MCF 10A (cell line): ENCODE data around the gene ROR1. TPM values are rescaled to one million over a fixed set of nuclear protein-coding genes. Genes with fewer than 3 reads are reported as not detected.

Experiments
- BruUV-seq: library from RNA; stranded (reverse); fragments of 400-500 nt; replicated peaks from 2 replicates; lab custom pipeline; 2021; lab: Mats Ljungman, UMichigan
- CTCF ChIA-PET: fragments of 300-600 bp; sonication (Branson Sonifier 250); formaldehyde crosslinking; extraction: SDS; loops from one replicate; lab custom pipeline; 2021; ENCODE audit warnings: antibody characterized with exemption, inconsistent platforms; lab: Yijun Ruan, JAX
- POLR2A ChIA-PET: fragments of 300-600, 350-650 bp; sonication (Branson Sonifier 250); formaldehyde crosslinking; extraction: SDS; loops from one replicate; lab custom pipeline; 2020; ENCODE audit warnings: antibody characterized with exemption, inconsistent platforms; lab: Yijun Ruan, JAX
- DNase-seq: peaks from one replicate; pipeline ENCODE4 v3.0.0-alpha.2; 2018; ENCODE audit not compliant: unreplicated experiment
- H3K27ac Mint-ChIP-seq: one replicate; pipeline ENCODE4 v1.8.0; 2022; ENCODE audit warnings: mild to moderate bottlenecking, low read depth, mixed read lengths; ENCODE audit not compliant: unreplicated experiment
- H3K27me3 Mint-ChIP-seq: one replicate; pipeline ENCODE4 v1.8.0; 2022; ENCODE audit warnings: mixed read lengths; ENCODE audit not compliant: insufficient read depth, unreplicated experiment
- H3K36me3 Mint-ChIP-seq: one replicate; pipeline ENCODE4 v1.8.0; 2022; ENCODE audit warnings: mild to moderate bottlenecking, moderate library complexity, mixed read lengths; ENCODE audit not compliant: insufficient read depth, unreplicated experiment
- H3K4me1 Mint-ChIP-seq: one replicate; pipeline ENCODE4 v1.8.0; 2022; ENCODE audit warnings: mixed read lengths; ENCODE audit not compliant: insufficient read depth, unreplicated experiment
- H3K4me3 Mint-ChIP-seq: one replicate; pipeline ENCODE4 v1.8.0; 2022; ENCODE audit warnings: mild to moderate bottlenecking, moderate library complexity, mixed read lengths; ENCODE audit not compliant: unreplicated experiment
- H3K9me3 Mint-ChIP-seq: one replicate; pipeline ENCODE4 v1.8.0; 2022; ENCODE audit warnings: mixed read lengths; ENCODE audit not compliant: unreplicated experiment
- intact Hi-C: fragments of 100-400 bp; cut with micrococcal nuclease; formaldehyde crosslinking; loops from 2 replicates; pipeline ENCODE4 v1.14.1; 2022
- total RNA-seq: library from RNA; stranded (reverse); gene quantifications from 2 replicates; pipeline ENCODE4 v1.2.3, GENCODE V29; 2022
- TF ChIP-seq, protein P1 (sequence below): fragments of 200-600 bp; IDR thresholded peaks from one replicate; pipeline ENCODE4 v1.8.0; 2022; ENCODE audit warnings: antibody characterized with exemption, mild to moderate bottlenecking; ENCODE audit not compliant: unreplicated experiment

Gene ROR1
- total RNA-seq, 1 experiment from 2014 or later, result 4.6 TPM

DNA sequence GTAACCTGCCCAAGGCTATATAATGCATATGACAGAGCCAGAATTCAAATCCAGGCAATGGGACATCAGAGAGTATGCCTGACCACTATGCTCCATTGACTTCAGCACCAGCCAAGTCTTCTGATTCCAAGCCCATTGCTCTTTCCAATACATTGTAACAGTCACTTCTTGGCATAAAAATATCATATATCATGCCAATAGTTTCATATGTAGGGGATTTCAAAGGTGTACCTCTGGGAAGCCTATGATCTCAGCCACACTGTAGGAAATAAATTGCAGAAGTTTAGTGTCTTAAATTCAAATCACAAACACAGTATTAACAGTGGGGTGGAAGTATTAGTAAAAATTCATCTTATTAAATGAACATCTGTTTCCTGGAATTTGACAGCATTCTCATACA lies 30.0 kb upstream of the ROR1 start:
- Mint-ChIP-seq H3K36me3 (no peaks in the 10 kb centered on the region), H3K4me1 (peaks cover 10% of the 10 kb centered on the region), H3K9me3 (no peaks in the 10 kb centered on the region), H3K27me3 (no peaks in the 10 kb centered on the region), H3K27ac (no peak overlapping the region), H3K4me3 (no peak overlapping the region)
- CTCF ChIA-PET, result no interaction called here
- BruUV-seq, result no TSS peak
- intact Hi-C loops, result no loop called here
- DNase-seq, result no peak
- TF ChIP-seq, protein P1, sequence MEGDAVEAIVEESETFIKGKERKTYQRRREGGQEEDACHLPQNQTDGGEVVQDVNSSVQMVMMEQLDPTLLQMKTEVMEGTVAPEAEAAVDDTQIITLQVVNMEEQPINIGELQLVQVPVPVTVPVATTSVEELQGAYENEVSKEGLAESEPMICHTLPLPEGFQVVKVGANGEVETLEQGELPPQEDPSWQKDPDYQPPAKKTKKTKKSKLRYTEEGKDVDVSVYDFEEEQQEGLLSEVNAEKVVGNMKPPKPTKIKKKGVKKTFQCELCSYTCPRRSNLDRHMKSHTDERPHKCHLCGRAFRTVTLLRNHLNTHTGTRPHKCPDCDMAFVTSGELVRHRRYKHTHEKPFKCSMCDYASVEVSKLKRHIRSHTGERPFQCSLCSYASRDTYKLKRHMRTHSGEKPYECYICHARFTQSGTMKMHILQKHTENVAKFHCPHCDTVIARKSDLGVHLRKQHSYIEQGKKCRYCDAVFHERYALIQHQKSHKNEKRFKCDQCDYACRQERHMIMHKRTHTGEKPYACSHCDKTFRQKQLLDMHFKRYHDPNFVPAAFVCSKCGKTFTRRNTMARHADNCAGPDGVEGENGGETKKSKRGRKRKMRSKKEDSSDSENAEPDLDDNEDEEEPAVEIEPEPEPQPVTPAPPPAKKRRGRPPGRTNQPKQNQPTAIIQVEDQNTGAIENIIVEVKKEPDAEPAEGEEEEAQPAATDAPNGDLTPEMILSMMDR, result no peak
- POLR2A ChIA-PET, result interaction anchor here (1.4 kb wide), 1 partner anchor 12 kb away, joined by 3 read pairs; no protein-coding TSS in a partner anchor

DNA sequence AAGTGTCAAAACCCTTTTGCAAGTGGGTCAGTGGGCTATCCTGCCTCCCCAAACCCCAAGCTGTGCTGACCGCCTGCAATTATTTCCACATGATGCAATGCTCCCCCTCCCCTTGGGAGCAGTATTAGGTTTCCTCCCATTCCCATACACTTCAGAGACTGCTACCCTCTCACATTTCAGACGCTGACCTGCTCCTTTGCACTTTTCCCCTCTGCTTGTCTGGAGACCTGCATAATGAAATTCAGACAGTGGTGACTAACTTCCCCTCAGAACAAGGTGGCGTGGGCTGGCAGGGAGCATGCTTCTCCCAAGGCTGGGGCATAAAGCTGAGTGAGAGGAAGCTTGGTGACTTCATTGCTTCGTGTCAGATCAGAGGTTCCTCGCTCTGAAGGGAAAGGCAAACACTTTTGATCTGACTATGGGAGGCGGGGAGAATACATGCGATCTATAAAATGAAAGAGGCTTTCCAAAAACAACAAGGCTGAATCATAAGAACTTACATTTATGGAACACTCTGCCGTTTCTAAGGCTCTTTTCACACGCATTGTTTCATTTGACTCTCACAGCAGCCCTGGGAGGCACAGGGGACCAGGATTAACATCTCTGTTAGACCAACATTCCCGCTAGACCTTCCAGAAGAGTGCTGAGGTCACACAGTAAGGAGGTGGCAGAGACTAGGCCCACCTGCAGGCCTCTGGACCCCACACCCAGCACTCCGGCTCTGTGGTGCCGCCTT lies 27.5 kb upstream of the ROR1 start:
- TF ChIP-seq, protein P1, result no peak
- DNase-seq, result peak; percentile 83
- Mint-ChIP-seq H3K27me3 (no peaks in the 10 kb centered on the region), H3K36me3 (no peaks in the 10 kb centered on the region), H3K4me3 (no peak overlapping the region), H3K9me3 (no peaks in the 10 kb centered on the region), H3K4me1 (peaks cover 6% of the 10 kb centered on the region), H3K27ac (peak overlapping the region; percentile 33)
- intact Hi-C loops, result no loop called here
- ChIA-PET CTCF (interaction anchor here (1.2 kb wide), 1 partner anchor 501 kb away, joined by 3 read pairs; no protein-coding TSS in a partner anchor), POLR2A (no interaction called here)
- no TSS peak for BruUV-seq

DNA sequence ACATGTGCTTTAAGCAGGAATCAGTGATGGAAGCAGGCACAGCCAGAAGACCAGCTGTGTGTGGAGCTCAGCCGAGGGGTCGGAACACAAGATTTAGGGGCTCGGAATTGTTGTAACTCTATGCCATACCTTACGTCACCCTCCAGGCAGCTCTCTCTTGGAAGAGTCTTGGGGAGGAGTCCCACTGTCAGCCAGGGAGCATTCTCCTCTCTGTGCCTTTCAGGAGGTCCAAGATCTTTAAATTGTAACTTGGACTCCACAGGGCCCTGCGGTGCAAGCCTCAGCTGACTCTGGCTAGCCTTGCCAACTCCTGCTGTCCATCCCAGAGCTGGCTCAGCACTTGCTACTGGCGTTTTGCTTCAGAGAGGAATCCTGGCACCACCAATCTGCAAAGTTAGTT lies 26.4 kb upstream of the ROR1 start:
- H3K4me1 Mint-ChIP-seq, result peaks cover 6% of the 10 kb centered on the region
- H3K27me3 Mint-ChIP-seq, result no peaks in the 10 kb centered on the region
- ChIA-PET POLR2A (interaction anchor here (1.1 to 1.7 kb wide), 2 partner anchors 9 to 16 kb away, joined by 3 to 5 read pairs; no protein-coding TSS in a partner anchor), CTCF (interaction anchor here (1.2 kb wide), 1 partner anchor 499 kb away, joined by 3 read pairs; no protein-coding TSS in a partner anchor)
- H3K27ac Mint-ChIP-seq, result no peak overlapping the region
- no peaks in the 10 kb centered on the region for H3K36me3 Mint-ChIP-seq
- no peaks in the 10 kb centered on the region for H3K9me3 Mint-ChIP-seq
- intact Hi-C loops, result no loop called here
- no TSS peak for BruUV-seq
- DNase-seq, result no peak
- no peak overlapping the region for H3K4me3 Mint-ChIP-seq
- TF ChIP-seq, protein P1, result no peak

DNA sequence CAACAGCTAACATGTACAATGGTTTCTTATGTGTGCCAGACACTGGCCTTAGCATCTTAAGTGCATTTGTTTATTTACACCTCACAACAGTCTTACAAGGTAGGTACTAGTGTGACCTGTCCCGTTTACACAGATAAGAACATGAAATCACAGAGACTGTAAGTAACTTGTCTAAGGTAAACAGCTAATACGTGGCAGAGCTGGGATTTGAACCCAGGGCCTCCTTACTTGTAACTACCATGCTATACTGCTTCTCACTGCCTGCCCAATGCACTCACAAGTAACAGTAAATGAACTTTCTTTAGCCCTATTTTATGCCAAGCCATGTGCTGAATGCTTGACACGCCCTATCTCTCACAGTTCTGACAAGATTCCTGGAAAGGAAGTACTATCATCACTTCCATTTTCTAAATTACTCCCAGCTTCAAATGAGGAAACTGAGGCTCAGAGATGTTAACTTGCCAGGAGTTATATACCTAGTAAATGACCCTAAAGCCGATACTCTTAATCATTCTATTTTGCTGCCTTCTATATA lies 25.7 kb upstream of the ROR1 start:
- DNase-seq, result no peak
- Mint-ChIP-seq H3K9me3 (no peaks in the 10 kb centered on the region), H3K4me3 (no peak overlapping the region), H3K27me3 (no peaks in the 10 kb centered on the region), H3K27ac (no peak overlapping the region), H3K36me3 (no peaks in the 10 kb centered on the region), H3K4me1 (peaks cover 11% of the 10 kb centered on the region)
- CTCF ChIA-PET, result interaction anchor here (0.6 to 1.2 kb wide), 2 partner anchors 174 to 499 kb away, joined by 3 read pairs; no protein-coding TSS in a partner anchor
- BruUV-seq, result no TSS peak
- intact Hi-C loops, result no loop called here
- POLR2A ChIA-PET, result interaction anchor here (1.1 to 1.7 kb wide), 2 partner anchors 9 to 15 kb away, joined by 3 to 5 read pairs; no protein-coding TSS in a partner anchor
- TF ChIP-seq, protein P1, result no peak
